HepG2 (cell line): ENCODE data around the gene AKR1B15. TPM values are rescaled to one million over a fixed set of nuclear protein-coding genes. Genes with fewer than 3 reads are reported as not detected.

Source experiments
- ATAC-seq: fragments of 200-7000 bp; cut with Tn5 transposase; 3 replicates; pipeline ENCODE4 v1.9.1; 2020; ENCODE audit warnings: mild to moderate bottlenecking, moderate library complexity
- BruUV-seq: library from RNA; stranded (reverse); fragments of 400-500 nt; replicated peaks from 2 replicates; lab custom pipeline; 2021; lab: Mats Ljungman, UMichigan
- CTCF ChIA-PET: fragments of 300-600 bp; formaldehyde crosslinking; extraction: SDS; loops from one replicate; lab custom pipeline; 2021; ENCODE audit warnings: low total read pairs, inconsistent platforms, low intra/inter-chr PET ratio; lab: Yijun Ruan, JAX
- POLR2A ChIA-PET: fragments of 350-600 bp; sonication (Branson Sonifier 250); formaldehyde crosslinking; loops from one replicate; lab custom pipeline; 2020; ENCODE audit warnings: antibody characterized with exemption, inconsistent platforms; lab: Yijun Ruan, JAX
- DNase-seq: peaks from one replicate; pipeline ENCODE4 v3.0.0-alpha.2; 2015; ENCODE audit warnings: low spot score
- FAIRE-seq: peaks from 3 replicates; lab custom pipeline; 2011; peaks lifted over from hg19 to GRCh38; lab: Jason Lieb, UNC
- H2AFZ ChIP-seq: one replicate; pipeline ENCODE4 v1.6.1; 2011; ENCODE audit warnings: low read length, inconsistent platforms
- H3K27ac ChIP-seq: fragments of 300-600 bp; 3 replicates; pipeline ENCODE4 v1.8.0; 2011; ENCODE audit warnings: mixed run types, mild to moderate bottlenecking, mixed read lengths, low read length, inconsistent platforms; ENCODE audit not compliant: insufficient read depth; ENCODE audit errors: extremely low read length
- H3K27me3 ChIP-seq, 2 experiments: fragments of 200-600 bp in 1 of 2; 2 replicates in 1 of 2; 3 replicates in 1 of 2; pipeline versions ENCODE4 v1.6.0 to v1.8.0; 2011; ENCODE audit warnings: low read length in 2 of 2, mild to moderate bottlenecking in 2 of 2, moderate library complexity in 2 of 2, inconsistent platforms in 1 of 2; ENCODE audit not compliant: insufficient read depth in 2 of 2, control insufficient read depth in 1 of 2
- H3K36me3 ChIP-seq, 2 experiments: fragments of 200-600 bp in 1 of 2; replicated peaks in 1 of 2; 2 replicates in 1 of 2; 3 replicates in 1 of 2; pipeline versions ENCODE4 v1.5.1 to v1.8.0; 2011; ENCODE audit warnings: low read length in 2 of 2, inconsistent platforms in 1 of 2; ENCODE audit not compliant: insufficient read depth in 2 of 2, control insufficient read depth in 1 of 2
- H3K4me1 ChIP-seq: 2 replicates; pipeline ENCODE4 v1.5.1; 2012; ENCODE audit warnings: low read length, inconsistent platforms; ENCODE audit not compliant: insufficient read depth
- H3K4me2 ChIP-seq: 2 replicates; pipeline ENCODE4 v1.6.0; 2011; ENCODE audit warnings: low read depth, low read length, inconsistent platforms
- H3K4me3 ChIP-seq, 3 experiments: fragments of 200-600 bp in 1 of 3; sonication (generic), shearing (Covaris generic) in 1 of 3; replicated peaks in 1 of 3; 2 replicates each; pipeline ENCODE4 v1.5.1; 2011 to 2016; ENCODE audit warnings: low read length in 3 of 3, inconsistent platforms in 2 of 3, low read depth in 2 of 3, mild to moderate bottlenecking in 2 of 3, control low read depth in 1 of 3, mixed read lengths in 1 of 3; ENCODE audit not compliant: insufficient read depth in 1 of 3
- H3K79me2 ChIP-seq: one replicate; pipeline ENCODE4 v1.6.1; 2011; ENCODE audit warnings: low read length, inconsistent platforms; ENCODE audit not compliant: insufficient read depth
- H3K9ac ChIP-seq: 2 replicates; pipeline ENCODE4 v1.6.0; 2011; ENCODE audit warnings: mild to moderate bottlenecking, low read depth, low read length, inconsistent platforms; ENCODE audit not compliant: insufficient read depth
- H3K9me3 ChIP-seq: 2 replicates; pipeline ENCODE4 v1.5.1; 2012; ENCODE audit warnings: mild to moderate bottlenecking, low read length
- H4K20me1 ChIP-seq: 2 replicates; pipeline ENCODE4 v1.6.0; 2011; ENCODE audit warnings: inconsistent platforms, mild to moderate bottlenecking, low read length, moderate library complexity; ENCODE audit not compliant: insufficient read depth
- ATF7 ChIP-seq, 2 experiments: fragments of 450-650 bp in 1 of 2; sonication (generic) in 1 of 2; formaldehyde crosslinking in 1 of 2; IDR thresholded peaks; 2 replicates each; pipeline versions ENCODE4 v1.4.0 to v1.6.1; 2016 to 2020; ENCODE audit warnings: antibody characterized with exemption in 1 of 2, mild to moderate bottlenecking in 1 of 2, missing genetic modification reagents in 1 of 2
- CREB1 ChIP-seq, 2 experiments: fragments of 450-650 bp in 1 of 2; IDR thresholded peaks; 2 replicates each; pipeline ENCODE4 v1.6.1; 2016 to 2017; ENCODE audit warnings: control low read depth in 1 of 2, mild to moderate bottlenecking in 1 of 2, missing compliant biosample characterization in 1 of 2, missing genetic modification characterization in 1 of 2
- MYNN ChIP-seq: sonication (generic); formaldehyde crosslinking; IDR thresholded peaks from 2 replicates; pipeline ENCODE4 v1.4.0; 2020; ENCODE audit warnings: mild to moderate bottlenecking, low read depth, missing genetic modification reagents
- ZNF354B ChIP-seq: sonication (generic); formaldehyde crosslinking; IDR thresholded peaks from 2 replicates; pipeline ENCODE4 v1.8.0; 2022; ENCODE audit warnings: mild to moderate bottlenecking, missing genetic modification reagents
- ZNF563 ChIP-seq: sonication (generic); formaldehyde crosslinking; IDR thresholded peaks from 2 replicates; pipeline ENCODE4 v1.8.0; 2022; ENCODE audit warnings: mild to moderate bottlenecking, moderate library complexity, missing genetic modification reagents
- ZSCAN21 ChIP-seq: sonication (generic); formaldehyde crosslinking; IDR thresholded peaks from 2 replicates; pipeline ENCODE4 v1.8.0; 2022; ENCODE audit warnings: mild to moderate bottlenecking, missing genetic modification reagents, moderate library complexity, borderline replicate concordance
- WGBS: methylation state at CpG from one replicate; pipeline ENCODE4 v1.1.6; 2017; ENCODE audit warnings: low lambda C conversion rate; 5-methylcytosine and 5-hydroxymethylcytosine counted together
- in situ Hi-C: cut with HindIII; loops from 2 replicates; pipeline ENCODE4 v1.10.0; 2017; ENCODE audit warnings: low pct_unique_long_range_greater_than_20kb; ENCODE audit not compliant: extremely low pct_ligation_motif_present
- intact Hi-C: fragments of 100-400 bp; cut with micrococcal nuclease; formaldehyde crosslinking; loops from one replicate; pipeline ENCODE4 v1.10.0; 2022; ENCODE audit not compliant: unreplicated experiment
- polyA plus RNA-seq, 8 experiments: library from polyadenylated mRNA; depleted of rRNA in 3 of 8; stranded (reverse) in 7 of 8; unstranded in 1 of 8; fragments of >200 nt; fragmentation: Illumina TruSeq in 4 of 8; extraction: Trizol in 4 of 8; gene quantifications; 2 replicates each; pipeline versions ENCODE4 v1.2.1 to v1.2.3, GENCODE V29; 2011 to 2016; ENCODE audit warnings: low read depth in 4 of 8, missing spikeins in 1 of 8, mixed read lengths in 1 of 8; ENCODE audit not compliant: insufficient read depth in 1 of 8
- total RNA-seq, 5 experiments: library from RNA; depleted of rRNA; stranded (reverse); fragments of >200 nt; fragmentation: Illumina TruSeq; extraction: Trizol; gene quantifications; 2 replicates each; pipeline ENCODE4 v1.2.3, GENCODE V29; 2016; ENCODE audit warnings: low read depth in 1 of 5
- TF ChIP-seq, protein P1 (sequence below): sonication (generic); formaldehyde crosslinking; conservative IDR thresholded peaks from 2 replicates; pipeline ENCODE4 v1.4.0; 2020; ENCODE audit warnings: mild to moderate bottlenecking, missing genetic modification reagents, moderate library complexity
- TF ChIP-seq, protein P2 (sequence below): sonication (generic); formaldehyde crosslinking; IDR thresholded peaks from 2 replicates; pipeline ENCODE4 v1.5.0; 2020; ENCODE audit warnings: missing genetic modification reagents, mild to moderate bottlenecking, borderline replicate concordance

Gene AKR1B15
- total and polyA plus RNA-seq, 2 of the 13 experiments (the other 11 are each of a cell fraction or from before 2014, with no cell fraction given): 0.77 TPM; not detected in 1

DNA sequence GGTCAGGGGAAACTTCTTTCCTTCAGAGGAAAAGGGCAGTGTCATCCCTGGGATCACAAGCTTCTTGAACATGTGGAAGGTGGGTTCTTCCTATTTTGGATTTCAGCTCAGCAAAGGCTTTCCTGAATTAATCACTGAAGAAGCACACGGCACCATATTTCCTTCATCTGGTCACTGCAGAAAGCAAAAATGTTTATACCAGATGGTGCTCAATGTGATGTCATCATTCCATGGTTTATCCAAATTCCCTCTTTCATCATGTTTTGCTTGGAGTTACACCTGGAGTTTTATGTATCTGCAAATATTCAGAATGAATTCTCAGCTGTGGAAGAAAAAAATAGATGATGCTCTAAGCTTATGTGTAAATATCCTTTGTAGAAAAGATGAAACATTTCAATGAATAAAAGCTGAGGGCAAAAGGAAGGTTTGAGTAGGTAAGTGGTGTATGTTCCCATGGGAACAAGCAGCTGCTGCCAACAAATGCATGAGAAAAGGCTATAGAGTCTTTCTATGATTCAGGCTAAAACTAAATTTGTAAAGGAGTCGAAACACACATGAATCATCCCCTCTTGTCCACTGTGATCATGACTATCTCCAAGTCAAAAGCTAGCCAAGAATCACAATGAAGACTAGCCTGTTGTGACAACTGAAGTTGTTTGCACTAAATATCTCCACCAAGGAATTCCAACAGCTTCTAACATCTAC lies 70.9 kb downstream of the AKR1B15 start:
- H4K20me1 ChIP-seq: no peaks in the 10 kb centered on the region
- POLR2A ChIA-PET: no interaction called here
- no TSS peak for BruUV-seq
- FAIRE-seq (no peak), DNase-seq (no peak), ATAC-seq (no peak)
- no peak overlapping the region for H3K4me3 ChIP-seq
- H3K36me3 ChIP-seq: no peaks in the 10 kb centered on the region
- H3K79me2 ChIP-seq: no peaks in the 10 kb centered on the region
- TF ChIP-seq ZNF354B (CRISPR knock-in tag) (no peak), ATF7 (IDR thresholded peaks at IDR 0.05) (peak; percentile 50), ATF7 (CRISPR knock-in tag; IDR thresholded peaks at IDR 0.05) (no peak), CREB1 (IDR thresholded peaks at IDR 0.05) (peak; percentile 51; the same call in 1 of the 2 replicates), CREB1 (CRISPR knock-in tag; IDR thresholded peaks at IDR 0.05) (no peak)
- H3K4me2 ChIP-seq: no peak overlapping the region
- CTCF ChIA-PET: no interaction called here
- no peak overlapping the region for H3K27ac ChIP-seq
- H3K9ac ChIP-seq: no peak overlapping the region
- intact Hi-C loops (no loop called here), in situ Hi-C loops (no loop called here)
- H3K9me3 ChIP-seq: no peaks in the 10 kb centered on the region
- no peak overlapping the region for H2AFZ ChIP-seq
- H3K4me1 ChIP-seq: no peaks in the 10 kb centered on the region
- H3K27me3 ChIP-seq: peaks cover 0 to 8% of the 10 kb centered on the region in 2 experiments; a peak in 1 of 5 replicates
- WGBS: 8% methylated on average over 2 of the region's 2 CpGs

DNA sequence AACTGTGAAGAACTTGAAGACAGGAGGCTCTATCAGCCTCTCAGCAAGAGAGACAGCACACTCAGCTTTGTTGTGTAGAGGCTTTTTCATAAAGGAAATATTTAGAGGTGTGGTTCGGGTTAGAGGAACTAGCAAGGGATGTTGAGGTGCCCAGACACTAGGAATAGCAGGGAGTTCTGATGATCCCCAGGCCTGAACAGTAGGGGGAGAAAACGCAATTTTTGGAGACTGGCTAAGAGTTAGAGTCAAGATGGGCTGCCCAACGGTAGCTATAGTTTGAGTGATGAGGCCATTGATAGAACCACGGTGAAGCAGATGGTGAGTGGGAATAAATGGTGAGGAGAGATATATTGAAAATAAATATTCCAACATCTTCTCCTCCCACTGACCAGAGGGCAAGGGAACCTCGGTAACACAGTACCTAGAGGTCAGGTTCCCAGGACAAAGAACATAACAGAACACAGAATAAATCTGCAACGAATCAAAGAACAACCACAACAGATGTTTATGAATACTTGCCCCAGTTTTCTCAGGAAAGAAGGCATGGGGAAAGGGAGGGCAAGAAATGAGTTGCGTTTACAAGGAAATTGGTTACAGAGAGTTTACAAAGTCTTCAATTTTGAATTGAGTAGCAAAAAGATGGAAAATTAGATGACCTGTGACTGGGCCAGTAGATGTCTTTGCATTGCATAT lies 73.5 kb downstream of the AKR1B15 start:
- intact Hi-C loops: no loop called here
- in situ Hi-C loops: no loop called here
- ATAC-seq (no peak), DNase-seq (no peak), FAIRE-seq (no peak)
- Histone ChIP-seq H3K27ac (no peak overlapping the region), H3K4me2 (no peak overlapping the region), H3K36me3 (no peaks in the 10 kb centered on the region), H2AFZ (no peak overlapping the region), H4K20me1 (no peaks in the 10 kb centered on the region), H3K4me1 (no peaks in the 10 kb centered on the region), H3K9me3 (no peaks in the 10 kb centered on the region), H3K79me2 (no peaks in the 10 kb centered on the region), H3K4me3 (no peak overlapping the region), H3K9ac (no peak overlapping the region), H3K27me3 (peaks cover 0 to 3% of the 10 kb centered on the region in 2 experiments; a peak in 1 of 5 replicates)
- no TSS peak for BruUV-seq
- WGBS: 6% methylated on average over 7 of the region's 7 CpGs
- ChIA-PET POLR2A (no interaction called here), CTCF (no interaction called here)
- TF ChIP-seq, protein P1, sequence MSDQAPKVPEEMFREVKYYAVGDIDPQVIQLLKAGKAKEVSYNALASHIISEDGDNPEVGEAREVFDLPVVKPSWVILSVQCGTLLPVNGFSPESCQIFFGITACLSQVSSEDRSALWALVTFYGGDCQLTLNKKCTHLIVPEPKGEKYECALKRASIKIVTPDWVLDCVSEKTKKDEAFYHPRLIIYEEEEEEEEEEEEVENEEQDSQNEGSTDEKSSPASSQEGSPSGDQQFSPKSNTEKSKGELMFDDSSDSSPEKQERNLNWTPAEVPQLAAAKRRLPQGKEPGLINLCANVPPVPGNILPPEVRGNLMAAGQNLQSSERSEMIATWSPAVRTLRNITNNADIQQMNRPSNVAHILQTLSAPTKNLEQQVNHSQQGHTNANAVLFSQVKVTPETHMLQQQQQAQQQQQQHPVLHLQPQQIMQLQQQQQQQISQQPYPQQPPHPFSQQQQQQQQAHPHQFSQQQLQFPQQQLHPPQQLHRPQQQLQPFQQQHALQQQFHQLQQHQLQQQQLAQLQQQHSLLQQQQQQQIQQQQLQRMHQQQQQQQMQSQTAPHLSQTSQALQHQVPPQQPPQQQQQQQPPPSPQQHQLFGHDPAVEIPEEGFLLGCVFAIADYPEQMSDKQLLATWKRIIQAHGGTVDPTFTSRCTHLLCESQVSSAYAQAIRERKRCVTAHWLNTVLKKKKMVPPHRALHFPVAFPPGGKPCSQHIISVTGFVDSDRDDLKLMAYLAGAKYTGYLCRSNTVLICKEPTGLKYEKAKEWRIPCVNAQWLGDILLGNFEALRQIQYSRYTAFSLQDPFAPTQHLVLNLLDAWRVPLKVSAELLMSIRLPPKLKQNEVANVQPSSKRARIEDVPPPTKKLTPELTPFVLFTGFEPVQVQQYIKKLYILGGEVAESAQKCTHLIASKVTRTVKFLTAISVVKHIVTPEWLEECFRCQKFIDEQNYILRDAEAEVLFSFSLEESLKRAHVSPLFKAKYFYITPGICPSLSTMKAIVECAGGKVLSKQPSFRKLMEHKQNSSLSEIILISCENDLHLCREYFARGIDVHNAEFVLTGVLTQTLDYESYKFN (CRISPR knock-in tag): no peak
- TF ChIP-seq MYNN (CRISPR knock-in tag) (no peak), ZSCAN21 (CRISPR knock-in tag) (no peak), ZNF563 (CRISPR knock-in tag) (no peak)
- TF ChIP-seq, protein P2, sequence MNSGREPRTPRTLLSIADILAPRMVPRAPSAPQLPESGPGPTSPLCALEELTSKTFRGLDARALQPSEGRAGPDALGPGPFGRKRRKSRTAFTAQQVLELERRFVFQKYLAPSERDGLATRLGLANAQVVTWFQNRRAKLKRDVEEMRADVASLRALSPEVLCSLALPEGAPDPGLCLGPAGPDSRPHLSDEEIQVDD (CRISPR knock-in tag): no peak
